ENCODE measurements around the gene MAP1B.

GRCh38 chr5:72075461-72075860, 31.8 kb upstream of the MAP1B start:
- TF ChIP-seq CTCF (IDR thresholded peaks at IDR 0.05 in 4 of 5, conservative IDR thresholded peaks at IDR 0.05 in 1 of 5) (no peak), POLR2A (IDR thresholded peaks at IDR 0.05) (no peak)
